Ascending aorta (tissue), 2 donors: ENCODE measurements around the gene MGAT5. TPM values are rescaled to one million over a fixed set of nuclear protein-coding genes. Genes with fewer than 3 reads are reported as not detected.

ENCODE experiments used
- DNase-seq, 2 donors: peaks; one replicate each; pipeline ENCODE4 v3.0.0-alpha.2; 2019; ENCODE audit warnings: low spot score in 2 of 2
- H3K27ac ChIP-seq, 2 donors: fragments of 200-600 bp; sonication (generic); one replicate each; pipeline ENCODE4 v1.5.1; 2016 to 2017; ENCODE audit warnings: mild to moderate bottlenecking in 1 of 2
- H3K27me3 ChIP-seq: fragments of 200-600 bp; sonication (generic); one replicate; pipeline ENCODE4 v1.5.1; 2017
- H3K36me3 ChIP-seq, 2 donors: fragments of 200-600 bp; sonication (generic); one replicate each; pipeline ENCODE4 v1.5.1; 2016
- H3K4me1 ChIP-seq, 2 donors: fragments of 200-600 bp; sonication (generic); one replicate each; pipeline ENCODE4 v1.5.1; 2016 to 2017; ENCODE audit warnings: mild to moderate bottlenecking in 1 of 2
- H3K4me3 ChIP-seq, 2 donors: fragments of 200-600 bp; sonication (generic); one replicate each; pipeline ENCODE4 v1.5.1; 2016 to 2017; ENCODE audit warnings: mild to moderate bottlenecking in 1 of 2
- H3K9me3 ChIP-seq, 2 donors: fragments of 200-600 bp; sonication (generic); one replicate each; pipeline ENCODE4 v1.5.1; 2016
- CTCF ChIP-seq, 3 experiments: fragments of 200-600 bp in 2 of 3; fragments of 450-650 bp in 1 of 3; sonication (generic) in 2 of 3; IDR thresholded peaks; one replicate each; pipeline ENCODE4 v1.5.1; 2016 to 2019; ENCODE audit warnings: antibody characterized with exemption in 3 of 3, mild to moderate bottlenecking in 1 of 3, moderate library complexity in 1 of 3
- intact Hi-C: fragments of 100-400 bp; cut with DNase I; formaldehyde crosslinking; loops from one replicate; pipeline ENCODE4 v1.15.1; 2023
- total RNA-seq: library from RNA; depleted of rRNA; stranded (reverse); fragments of >200 nt; gene quantifications from one replicate; pipeline ENCODE4 v1.1.0, GENCODE V29; 2016

The MGAT5 gene
- total RNA-seq, 1 donor from 2014 or later, result 15.4 TPM

GRCh38 chr2:134273256-134273983 lies 19.5 kb downstream of the MGAT5 start:
- H3K36me3 ChIP-seq, result no peaks in the 10 kb centered on the region
- H3K4me1 ChIP-seq, result no peaks in the 10 kb centered on the region
- TF ChIP-seq CTCF (IDR thresholded peaks at IDR 0.05), result no peak
- no peak for DNase-seq
- no peaks in the 10 kb centered on the region for H3K27me3 ChIP-seq
- H3K9me3 ChIP-seq, result no peaks in the 10 kb centered on the region
- no peak overlapping the region for H3K4me3 ChIP-seq
- no peak overlapping the region for H3K27ac ChIP-seq
- intact Hi-C loops, result no loop called here

- intact Hi-C loops, result no loop called here
- no peak for TF ChIP-seq CTCF (IDR thresholded peaks at IDR 0.05)
- H3K36me3 ChIP-seq, result no peaks in the 10 kb centered on the region
- no peak for DNase-seq
- H3K27me3 ChIP-seq, result no peaks in the 10 kb centered on the region
- H3K27ac ChIP-seq, result no peak overlapping the region
- H3K9me3 ChIP-seq, result no peaks in the 10 kb centered on the region
- no peaks in the 10 kb centered on the region for H3K4me1 ChIP-seq
- no peak overlapping the region for H3K4me3 ChIP-seq
Measured at GRCh38 chr2:134274121-134274520, 20.2 kb downstream of the MGAT5 start.

GRCh38 chr2:134275058-134275862 lies 21.4 kb downstream of the MGAT5 start:
- Histone ChIP-seq H3K27ac (no peak overlapping the region), H3K4me1 (peaks cover 0 to 6% of the 10 kb centered on the region in 2 donors), H3K36me3 (no peaks in the 10 kb centered on the region), H3K4me3 (no peak overlapping the region), H3K9me3 (no peaks in the 10 kb centered on the region), H3K27me3 (no peaks in the 10 kb centered on the region)
- intact Hi-C loops, result no loop called here
- no peak for TF ChIP-seq CTCF (IDR thresholded peaks at IDR 0.05)
- no peak for DNase-seq

- no peaks in the 10 kb centered on the region for H3K27me3 ChIP-seq
- no peaks in the 10 kb centered on the region for H3K36me3 ChIP-seq
- no peak for DNase-seq
- H3K4me3 ChIP-seq, result no peak overlapping the region
- peaks cover 0 to 6% of the 10 kb centered on the region in 2 donors for H3K4me1 ChIP-seq
- no peak for TF ChIP-seq CTCF (IDR thresholded peaks at IDR 0.05)
- H3K27ac ChIP-seq, result no peak overlapping the region
- H3K9me3 ChIP-seq, result no peaks in the 10 kb centered on the region
- intact Hi-C loops, result no loop called here
Measured at GRCh38 chr2:134276381-134277172, 22.7 kb downstream of the MGAT5 start.

- no peak overlapping the region for H3K4me3 ChIP-seq
- H3K27ac ChIP-seq, result no peak overlapping the region
- DNase-seq, result no peak
- peaks cover 0 to 6% of the 10 kb centered on the region in 2 donors for H3K4me1 ChIP-seq
- TF ChIP-seq CTCF (IDR thresholded peaks at IDR 0.05), result no peak
- no peaks in the 10 kb centered on the region for H3K36me3 ChIP-seq
- H3K27me3 ChIP-seq, result no peaks in the 10 kb centered on the region
- intact Hi-C loops, result no loop called here
- no peaks in the 10 kb centered on the region for H3K9me3 ChIP-seq
Measured at GRCh38 chr2:134277223-134277622, 23.4 kb downstream of the MGAT5 start.
